Fibroblast of the conjunctiva (primary cell): Measurements from ENCODE around the gene RIMS1.

Source experiments
- DNase-seq: peaks from one replicate; pipeline ENCODE4 v3.0.0-alpha.2; 2010; ENCODE audit warnings: low read depth

Gene RIMS1

DNA sequence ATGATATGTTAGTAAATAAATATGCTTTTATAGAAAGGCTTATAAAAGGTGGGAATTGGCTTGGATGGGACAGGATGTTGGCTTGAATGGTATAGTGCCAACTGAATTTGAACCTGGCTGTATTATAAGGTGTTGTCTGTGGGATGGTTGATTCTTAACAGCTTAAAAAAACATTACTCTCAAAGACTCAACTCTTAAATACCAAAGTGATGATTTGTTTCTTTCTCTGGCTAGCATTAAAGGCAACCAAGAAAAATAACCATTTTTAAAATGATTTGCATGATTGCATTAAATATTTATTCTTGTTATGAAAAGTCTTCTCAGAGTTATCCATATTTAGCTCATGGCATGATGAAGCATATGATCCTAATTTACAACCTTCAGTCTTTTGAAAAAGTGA is 216.2 kb downstream of the RIMS1 start:
- no peak for DNase-seq

DNA sequence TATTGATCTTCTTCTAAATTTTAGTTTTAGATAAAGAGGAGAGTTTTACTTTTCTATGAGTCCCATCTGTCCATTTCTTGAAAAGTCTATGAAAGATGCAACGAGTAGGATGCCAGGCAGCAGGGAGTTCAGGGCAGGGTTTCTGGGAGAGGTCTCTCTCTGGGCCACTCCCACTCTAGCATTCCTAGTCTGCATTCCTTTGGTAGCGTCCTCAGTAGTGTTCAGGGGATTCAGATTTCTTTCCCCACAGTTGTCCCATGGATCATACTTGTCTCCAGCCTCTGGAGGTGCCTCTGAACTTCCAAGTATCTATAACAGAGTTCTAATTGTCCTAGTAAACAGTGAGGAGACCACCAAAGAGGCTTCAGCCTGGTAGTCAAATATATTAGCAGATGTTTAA is 225.3 kb downstream of the RIMS1 start:
- no peak for DNase-seq

DNA sequence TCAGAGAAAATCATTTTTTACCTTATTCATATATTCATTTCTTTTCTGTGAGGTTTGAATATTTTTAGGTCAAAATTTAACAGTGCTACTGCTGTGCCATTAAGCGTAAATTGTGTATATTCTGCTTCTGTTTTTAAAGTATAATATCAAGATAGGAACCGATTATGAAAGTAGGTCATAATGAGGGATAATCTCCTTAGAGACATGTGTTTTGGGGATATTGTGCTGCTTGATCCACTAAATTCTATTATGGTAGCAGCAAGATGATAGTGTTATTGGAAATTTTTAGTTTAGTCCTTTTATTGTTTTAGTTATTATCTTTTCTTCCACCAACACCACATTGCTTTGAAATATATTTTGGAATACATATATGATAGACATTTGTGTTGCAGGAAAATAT is 244.0 kb downstream of the RIMS1 start:
- no peak for DNase-seq

DNA sequence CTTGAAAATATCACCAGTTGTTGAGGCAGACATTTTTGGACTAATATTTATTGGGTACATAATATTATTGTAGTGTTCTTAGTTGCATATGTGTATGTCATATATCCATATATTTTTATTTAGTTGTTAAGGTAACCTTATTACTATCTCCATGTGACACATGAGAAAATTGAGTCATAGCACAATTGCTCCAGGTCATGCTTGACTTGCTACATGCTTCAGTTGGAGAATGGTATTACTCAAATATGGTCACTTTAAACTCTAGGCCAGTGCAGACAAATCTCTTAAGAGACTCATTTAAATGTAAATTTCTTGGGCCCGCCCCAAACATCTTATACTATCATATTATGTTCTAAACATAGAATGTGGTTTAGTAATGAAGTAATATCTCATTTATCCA is 246.1 kb downstream of the RIMS1 start:
- no peak for DNase-seq

DNA sequence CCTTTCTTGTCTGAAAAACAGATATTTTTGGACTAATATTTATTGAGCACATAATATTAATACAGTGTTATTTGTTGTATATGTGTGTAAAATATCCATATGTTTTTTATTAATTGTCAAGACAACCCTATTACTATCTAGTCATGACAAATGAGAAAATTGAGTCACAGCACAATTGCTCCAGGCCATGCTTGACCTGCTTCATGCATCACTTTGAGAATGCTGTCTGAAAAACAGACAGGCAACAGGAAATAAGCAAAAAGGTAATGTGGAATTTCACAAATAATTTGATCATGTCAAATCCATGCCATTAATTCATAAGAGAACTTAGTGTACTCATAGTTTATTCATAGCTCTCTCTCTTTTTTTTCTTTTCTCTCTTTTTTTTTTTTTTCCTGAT is 246.5 kb downstream of the RIMS1 start:
- DNase-seq = no peak

DNA sequence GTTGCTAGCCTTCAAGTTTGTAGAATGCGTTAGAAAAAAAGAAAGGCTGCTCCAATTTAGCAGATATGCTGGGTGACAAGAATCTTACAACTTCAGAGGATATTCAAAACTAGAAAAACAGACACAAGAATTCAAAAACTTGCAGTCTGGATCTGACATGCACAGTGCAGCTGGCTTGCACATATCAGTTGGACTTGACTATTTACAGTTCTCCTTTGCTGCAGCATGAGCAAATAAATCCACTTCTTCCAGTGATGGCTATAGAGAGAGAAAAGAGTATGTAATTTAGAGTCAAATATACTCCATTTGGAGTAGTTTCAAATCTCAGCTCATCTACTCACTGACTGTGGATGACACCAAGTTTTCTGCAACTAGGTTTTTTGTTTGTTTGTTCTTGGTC is 247.0 kb downstream of the RIMS1 start:
- DNase-seq = no peak

DNA sequence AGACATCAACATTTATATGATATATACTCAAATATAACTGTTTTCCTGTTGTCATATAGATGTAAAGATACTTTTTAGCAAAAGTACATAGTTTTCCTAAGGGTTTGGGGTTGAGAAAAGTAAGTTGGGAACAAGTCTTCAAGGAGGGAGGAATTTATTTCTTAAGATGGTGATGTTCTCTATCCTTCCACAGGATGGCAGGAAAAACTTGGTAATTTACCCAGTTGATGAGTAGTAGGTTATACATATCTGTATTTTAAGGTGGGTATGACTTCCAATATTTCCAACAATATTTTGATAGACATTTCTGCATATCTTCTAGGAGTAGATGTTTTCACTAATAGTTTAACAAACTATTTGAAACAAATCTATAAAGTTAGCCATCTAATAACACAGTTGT is 254.4 kb downstream of the RIMS1 start:
- DNase-seq = no peak

DNA sequence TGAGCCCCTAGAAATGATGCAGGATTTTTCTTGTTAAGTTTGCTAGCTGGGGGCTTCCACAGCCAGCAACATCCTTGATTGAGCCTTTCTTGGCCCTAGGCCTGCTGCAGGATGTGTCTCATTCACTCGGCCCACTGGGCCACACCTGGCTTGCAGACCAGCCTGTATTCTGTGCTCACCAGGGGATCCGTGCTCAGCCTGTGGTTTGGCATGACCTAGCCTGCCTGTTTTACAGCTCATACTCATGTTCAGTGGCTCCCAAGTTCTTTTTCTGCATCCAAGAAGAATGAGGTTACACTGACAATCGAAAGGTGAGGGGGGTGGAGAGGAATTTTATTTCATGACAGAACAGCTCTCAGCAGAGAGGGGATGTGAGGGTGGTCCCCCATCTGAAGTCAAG is 263.4 kb downstream of the RIMS1 start:
- no peak for DNase-seq

DNA sequence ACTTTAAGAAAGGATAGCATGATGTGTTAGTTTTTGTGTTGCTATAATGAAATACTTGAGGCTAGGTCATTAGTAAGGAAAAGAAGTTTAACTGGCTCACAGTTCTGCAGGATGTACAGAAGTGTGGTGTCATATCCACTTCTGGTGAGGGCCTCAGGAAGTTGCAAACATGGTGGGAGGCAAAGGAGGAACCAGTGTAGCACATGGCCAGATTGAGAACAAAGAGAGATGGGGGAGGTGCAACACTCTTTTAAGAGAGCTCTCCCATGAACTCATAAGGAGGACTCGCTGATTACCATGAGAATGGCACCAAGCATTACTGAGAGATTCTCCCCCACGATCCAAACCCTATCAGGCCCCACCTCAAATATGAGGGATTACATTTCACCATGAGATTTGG is 265.4 kb downstream of the RIMS1 start:
- no peak for DNase-seq

DNA sequence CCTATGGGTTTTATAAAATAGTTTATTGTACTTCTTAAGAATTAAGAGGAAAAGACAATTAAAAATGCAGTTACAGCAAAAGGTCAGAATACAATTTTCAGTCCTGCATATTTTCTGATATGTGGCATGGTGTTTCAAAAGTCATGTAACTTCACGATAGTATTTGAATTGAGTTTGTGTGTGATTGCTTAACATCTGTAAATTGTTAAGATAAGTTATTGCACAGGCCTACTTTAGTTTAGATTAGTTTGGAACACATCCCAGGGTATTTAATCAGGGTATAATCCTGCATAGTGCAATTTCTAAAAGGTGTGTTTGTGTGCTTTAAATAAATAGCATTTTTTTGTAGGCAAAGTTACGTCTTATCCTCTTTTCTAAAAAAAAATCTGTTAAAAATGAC is 289.6 kb downstream of the RIMS1 start:
- DNase-seq = no peak

DNA sequence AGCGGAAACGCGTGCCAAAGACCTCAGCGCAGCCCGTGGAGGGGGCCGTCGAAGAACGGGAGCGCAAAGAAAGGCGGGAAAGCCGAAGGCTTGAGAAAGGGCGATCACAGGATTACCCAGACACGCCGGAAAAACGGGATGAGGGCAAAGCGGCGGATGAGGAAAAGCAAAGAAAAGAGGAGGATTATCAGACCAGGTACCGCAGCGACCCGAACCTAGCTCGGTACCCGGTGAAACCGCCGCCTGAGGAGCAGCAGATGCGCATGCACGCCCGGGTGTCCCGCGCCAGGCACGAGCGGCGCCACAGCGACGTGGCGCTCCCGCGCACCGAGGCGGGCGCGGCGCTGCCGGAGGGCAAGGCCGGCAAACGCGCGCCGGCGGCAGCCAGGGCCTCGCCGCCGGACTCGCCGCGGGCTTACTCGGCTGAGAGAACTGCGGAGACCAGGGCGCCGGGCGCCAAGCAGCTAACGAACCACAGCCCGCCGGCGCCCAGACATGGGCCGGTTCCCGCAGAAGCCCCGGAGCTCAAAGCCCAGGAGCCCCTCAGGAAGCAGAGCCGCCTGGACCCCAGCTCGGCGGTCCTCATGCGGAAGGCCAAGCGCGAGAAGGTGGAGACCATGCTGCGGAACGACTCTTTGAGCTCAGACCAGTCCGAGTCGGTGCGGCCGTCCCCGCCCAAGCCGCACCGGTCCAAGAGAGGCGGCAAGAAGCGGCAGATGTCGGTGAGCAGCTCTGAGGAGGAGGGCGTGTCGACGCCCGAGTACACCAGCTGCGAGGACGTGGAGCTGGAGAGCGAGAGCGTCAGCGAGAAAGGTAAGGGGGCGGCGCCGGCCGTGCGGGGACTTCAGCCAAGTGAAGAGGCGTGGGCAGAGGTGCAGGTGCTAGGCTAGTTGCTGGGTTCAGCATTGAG is 296.2 kb downstream of the RIMS1 start:
- no peak for DNase-seq

DNA sequence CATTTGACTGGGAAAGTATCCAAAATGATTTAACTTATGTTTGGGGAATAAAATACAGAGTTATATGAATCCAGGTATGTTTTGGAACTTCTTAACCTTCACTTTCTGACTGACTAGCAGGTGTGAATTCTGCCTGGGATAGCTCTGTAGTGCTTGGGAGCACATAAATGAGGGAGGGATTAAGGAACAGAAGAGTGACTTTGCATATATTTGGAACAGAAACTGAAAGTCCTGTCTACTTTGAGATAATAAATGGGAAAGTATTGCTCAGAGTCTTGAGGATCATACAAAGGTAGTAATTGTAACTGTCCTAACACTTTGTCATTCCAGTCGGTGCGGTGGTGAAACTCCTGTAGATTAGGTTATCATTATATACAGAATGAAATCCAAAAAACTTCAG is 317.6 kb downstream of the RIMS1 start:
- no peak for DNase-seq

DNA sequence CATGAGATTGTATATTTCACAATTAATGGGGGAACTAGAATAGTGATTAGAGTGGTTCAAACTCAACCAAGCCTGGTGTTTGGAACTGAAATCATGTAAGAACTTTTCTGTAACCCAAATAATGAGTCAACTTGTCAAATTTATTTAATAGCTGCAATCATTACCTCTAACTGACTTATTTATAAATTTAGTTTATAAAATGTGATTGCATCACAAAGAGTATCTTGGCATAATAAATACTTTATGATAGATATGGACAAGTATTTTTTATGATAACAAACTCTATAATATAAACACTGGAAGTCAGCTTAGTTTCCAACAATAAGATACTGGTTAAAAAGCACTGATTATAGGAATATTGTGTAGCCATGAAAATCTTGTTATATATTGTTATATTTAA is 319.1 kb downstream of the RIMS1 start:
- no peak for DNase-seq

DNA sequence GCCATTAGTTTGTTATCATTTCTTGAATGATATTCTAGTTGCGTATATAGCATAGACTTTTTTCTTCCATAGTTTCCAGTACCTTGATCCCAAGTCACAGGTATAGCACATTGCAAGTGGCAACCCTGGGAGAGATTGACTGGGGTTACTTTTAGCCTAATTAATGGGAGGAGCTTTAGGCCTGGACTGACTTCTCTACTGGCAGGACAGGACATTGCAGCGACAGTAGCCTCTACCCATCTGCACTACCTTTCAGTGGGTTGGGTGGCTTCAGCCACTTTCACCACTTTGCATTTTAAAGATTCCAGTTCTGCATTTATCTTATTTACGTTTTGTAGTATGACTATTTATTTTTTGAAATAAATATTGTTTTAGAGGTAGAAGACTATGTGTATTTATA is 320.3 kb downstream of the RIMS1 start:
- no peak for DNase-seq

DNA sequence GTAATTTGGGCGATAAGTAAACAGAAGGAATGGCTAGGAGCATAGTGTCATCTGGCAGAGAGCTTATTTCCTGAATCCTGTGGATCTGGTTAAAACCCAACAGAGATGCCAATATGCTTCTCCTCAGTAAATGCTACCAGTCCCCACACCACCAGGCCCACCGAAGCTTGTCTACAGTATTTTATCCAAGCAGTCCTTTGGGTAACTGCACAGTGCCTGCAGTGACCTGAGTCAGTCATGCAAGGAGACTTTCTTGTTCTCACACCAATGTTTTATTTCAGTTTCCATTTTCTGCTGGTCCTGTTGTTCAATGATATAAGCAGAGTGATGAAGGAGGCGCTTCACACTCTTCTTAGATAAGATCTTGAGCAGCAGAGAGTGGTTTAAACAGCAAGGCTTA is 326.3 kb downstream of the RIMS1 start:
- DNase-seq = no peak

DNA sequence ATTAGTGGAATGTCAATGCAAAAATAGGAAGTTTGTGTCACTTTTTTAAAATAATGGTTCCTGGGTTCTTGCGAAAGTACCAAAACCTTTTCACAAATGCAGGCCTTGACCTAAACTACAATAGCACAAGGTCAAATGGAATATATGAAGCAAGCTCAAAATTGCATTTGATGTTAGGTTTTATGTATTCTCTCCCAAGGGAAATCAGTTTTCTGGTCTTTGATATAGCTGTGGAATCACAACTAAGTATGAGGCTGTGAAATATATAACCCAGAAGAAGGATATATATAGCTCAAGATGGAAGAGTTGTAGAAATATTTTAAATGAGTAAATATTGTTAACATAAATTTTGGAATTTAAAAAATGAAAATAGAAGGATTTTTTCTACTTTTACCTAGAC is 327.3 kb downstream of the RIMS1 start:
- no peak for DNase-seq

DNA sequence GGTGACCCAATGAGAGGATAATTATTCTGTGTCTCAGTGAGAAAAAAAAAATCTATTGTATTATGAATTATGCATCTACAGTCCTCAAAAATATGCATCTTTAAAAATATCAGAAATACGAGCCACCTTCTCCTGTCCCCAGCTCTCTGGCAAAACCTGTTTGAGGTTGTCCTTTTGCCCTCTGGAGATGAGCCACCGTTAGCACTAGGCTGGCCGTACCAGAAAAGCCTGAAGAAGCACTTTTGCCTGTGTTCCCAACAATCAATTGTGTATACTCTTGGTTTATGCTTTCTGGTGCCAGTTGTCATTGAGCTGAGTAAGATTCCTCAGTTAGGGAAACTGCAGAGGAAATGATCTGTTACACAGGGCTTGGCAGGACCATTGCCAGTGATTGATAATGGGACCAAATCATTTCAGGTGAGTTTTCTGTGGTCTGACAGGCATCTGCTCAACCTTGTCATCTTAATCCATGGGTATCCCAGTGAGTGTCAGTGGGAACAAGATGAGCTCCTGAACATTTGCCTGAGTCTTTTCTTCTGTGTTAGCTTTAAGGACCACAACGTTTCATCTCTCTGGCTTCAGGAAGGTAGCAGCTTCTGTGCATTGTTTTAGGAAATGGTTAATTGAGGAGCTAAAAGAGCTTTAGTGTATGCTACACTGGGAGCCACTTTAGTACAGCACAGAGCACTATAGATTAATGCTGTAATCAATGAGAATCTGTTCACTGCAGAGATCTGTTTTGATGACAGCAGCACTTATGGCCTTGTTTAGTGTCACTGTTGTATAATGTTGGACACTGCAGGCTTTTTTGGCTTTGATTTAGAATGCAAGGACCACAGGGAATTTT is 330.1 kb downstream of the RIMS1 start:
- no peak for DNase-seq

DNA sequence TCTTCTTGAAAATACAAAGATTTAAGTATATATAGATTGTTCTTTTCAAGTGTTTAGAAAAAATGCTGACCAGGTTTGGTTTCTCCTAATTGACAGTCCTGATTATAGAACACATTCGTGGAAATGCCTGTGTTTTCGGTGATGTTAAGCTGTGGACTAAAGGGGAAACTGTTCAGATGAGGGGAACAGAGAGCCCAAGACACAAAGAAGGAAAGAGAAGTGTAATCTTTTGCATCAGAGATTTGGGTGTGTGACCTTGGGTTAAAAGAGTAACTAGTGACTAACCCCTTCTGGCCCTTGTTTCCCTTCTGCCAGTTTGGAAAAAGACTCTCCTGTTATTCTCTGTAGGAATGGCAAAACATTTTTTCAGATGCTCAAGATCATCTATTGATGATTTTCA is 331.3 kb downstream of the RIMS1 start:
- no peak for DNase-seq

DNA sequence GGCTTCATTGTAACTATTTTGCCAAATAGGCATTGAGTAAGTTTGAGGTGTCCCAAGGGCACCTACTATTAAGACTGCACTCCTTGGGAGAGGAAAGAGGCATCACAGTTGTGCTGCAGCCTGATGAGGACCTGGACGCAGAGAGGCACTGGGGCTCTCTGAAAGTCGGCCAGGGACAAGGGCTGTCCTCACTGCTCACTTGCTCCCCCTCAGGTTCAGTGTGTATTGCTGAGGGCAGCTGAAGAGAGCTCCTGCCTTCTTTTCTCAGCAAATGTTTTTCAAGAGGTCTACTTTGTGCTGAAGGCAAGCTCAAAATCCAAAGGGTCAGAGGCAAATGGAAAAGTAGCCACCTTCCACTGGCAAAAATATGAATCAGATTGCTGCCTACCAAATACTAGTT is 331.8 kb downstream of the RIMS1 start:
- no peak for DNase-seq

DNA sequence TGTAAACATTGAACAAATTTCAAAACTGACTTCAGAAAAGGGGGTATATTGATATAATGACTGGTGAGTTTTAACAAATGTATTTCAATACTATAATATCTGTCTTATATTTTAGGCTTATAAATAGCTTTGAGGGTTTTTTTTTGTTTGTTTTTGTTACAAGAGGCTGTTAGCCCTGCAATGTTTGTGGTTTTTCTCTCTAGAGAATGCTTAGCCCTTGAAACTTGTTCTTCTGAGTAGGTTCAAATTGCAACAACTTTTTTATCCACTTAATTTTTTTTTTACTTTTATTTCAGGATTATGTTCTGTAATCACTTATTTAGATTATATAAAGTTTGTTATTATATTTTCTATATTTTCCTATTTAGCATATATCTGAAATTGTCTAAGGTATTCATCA is 333.2 kb downstream of the RIMS1 start:
- DNase-seq = no peak

DNA sequence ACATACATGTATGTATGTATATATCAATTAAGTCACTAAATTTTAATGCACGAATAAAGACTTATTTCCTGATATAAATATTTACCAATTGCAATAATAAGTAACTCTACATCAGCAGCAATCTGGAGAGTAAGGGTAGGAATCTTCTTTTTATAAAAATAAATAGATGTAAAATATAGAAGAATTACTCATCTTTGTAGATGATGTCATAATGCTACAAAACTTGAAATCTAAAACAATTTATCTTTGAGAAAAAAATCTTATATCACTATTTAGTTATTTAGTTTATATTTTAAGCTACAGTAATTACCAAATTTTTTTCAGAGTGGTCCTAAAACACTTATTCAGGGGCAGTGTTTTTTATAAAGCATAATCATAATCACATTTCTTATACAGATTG is 351.7 kb downstream of the RIMS1 start:
- DNase-seq = no peak

DNA sequence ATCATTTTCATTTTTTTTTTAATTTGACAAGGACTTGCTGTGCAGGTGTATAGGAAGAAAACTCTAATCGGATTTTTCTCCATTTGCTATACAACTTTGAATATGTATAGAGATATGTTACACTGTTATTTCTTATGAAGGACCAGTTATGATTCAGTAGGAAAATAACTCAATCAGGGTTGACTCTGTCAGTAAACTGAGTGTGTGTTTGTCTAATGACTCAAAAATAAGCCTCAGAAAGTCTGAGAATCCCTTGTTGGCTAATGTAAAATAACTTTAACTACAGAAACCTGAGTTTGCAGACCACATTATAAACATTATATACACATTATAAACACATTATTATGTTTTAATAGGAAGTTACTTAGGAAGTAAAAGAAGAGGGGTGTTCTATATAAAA is 352.6 kb downstream of the RIMS1 start:
- no peak for DNase-seq

DNA sequence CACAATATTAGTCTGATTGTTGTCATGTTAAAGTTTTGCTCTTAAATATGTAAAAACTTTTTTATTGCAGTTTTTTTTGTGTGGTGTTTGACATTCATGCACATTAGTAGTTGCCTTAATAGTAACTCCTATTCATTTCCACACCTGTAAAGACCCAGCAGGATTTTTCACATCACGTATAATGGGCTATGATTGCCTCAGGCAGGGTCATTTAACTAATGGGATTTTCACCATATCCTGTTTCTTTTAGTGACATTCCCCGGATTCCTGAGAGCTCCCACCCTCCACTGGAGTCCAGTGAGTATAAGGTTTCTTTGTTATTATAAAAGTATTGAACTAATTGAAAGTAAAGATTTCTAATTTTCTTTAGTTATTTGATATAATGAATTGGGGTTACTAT is 359.2 kb downstream of the RIMS1 start:
- DNase-seq = no peak
